Kidney (tissue), 14 donors: ENCODE data around the gene LAPTM5. TPM values are rescaled to one million over a fixed set of nuclear protein-coding genes. Genes with fewer than 3 reads are reported as not detected.
A peak's percentile ranks its signal among the peaks of the same experiment; 100 is the strongest.

Experiments
- DNase-seq, 5 donors: peaks; one replicate each; pipeline ENCODE4 v3.0.0-alpha.2; 2013 to 2020
- FAIRE-seq: peaks from 2 replicates; lab custom pipeline; 2012; peaks lifted over from hg19 to GRCh38; lab: Jason Lieb, UNC
- H3K27ac ChIP-seq, 2 donors: one replicate each; pipeline ENCODE4 v1.7.0; 2013; ENCODE audit warnings: low read depth in 2 of 2, low read length in 2 of 2, inconsistent platforms in 1 of 2
- H3K27me3 ChIP-seq: one replicate; pipeline ENCODE4 v1.7.1; 2013; ENCODE audit warnings: low read length, inconsistent platforms; ENCODE audit not compliant: control insufficient read depth, insufficient read depth
- H3K36me3 ChIP-seq, 3 donors: one replicate each; pipeline versions ENCODE4 v1.7.0 to v1.7.1; 2013; ENCODE audit warnings: low read length in 3 of 3, control low read depth in 1 of 3, inconsistent platforms in 1 of 3; ENCODE audit not compliant: insufficient read depth in 3 of 3, control insufficient read depth in 2 of 3
- H3K4me1 ChIP-seq, 3 donors: one replicate each; pipeline versions ENCODE4 v1.7.0 to v1.7.1; 2013; ENCODE audit warnings: low read length in 3 of 3, inconsistent platforms in 1 of 3, low read depth in 1 of 3; ENCODE audit not compliant: control insufficient read depth in 2 of 3, insufficient read depth in 2 of 3
- H3K4me3 ChIP-seq, 3 donors: one replicate each; pipeline versions ENCODE4 v1.7.0 to v1.8.1; 2013; ENCODE audit warnings: low read length in 3 of 3, control low read depth in 1 of 3, inconsistent platforms in 1 of 3
- H3K9ac ChIP-seq, 3 donors: one replicate each; pipeline versions ENCODE4 v1.7.0 to v1.7.1; 2013; ENCODE audit warnings: low read length in 3 of 3, control low read depth in 1 of 3, inconsistent platforms in 1 of 3
- H3K9me3 ChIP-seq, 3 donors: one replicate each; pipeline versions ENCODE4 v1.7.0 to v1.7.1; 2013; ENCODE audit warnings: low read length in 3 of 3, control low read depth in 1 of 3, inconsistent platforms in 1 of 3; ENCODE audit not compliant: control insufficient read depth in 2 of 3, insufficient read depth in 1 of 3
- intact Hi-C: fragments of 100-400 bp; cut with DNase I; formaldehyde crosslinking; loops from one replicate; pipeline ENCODE4 v1.11.1; 2022
- polyA plus RNA-seq: library from polyadenylated mRNA; stranded (reverse); fragments of 350-450 nt; fragmentation: Illumina TruSeq; extraction: RNeasy Lipid Tissue Mini Kit (QIAGEN cat#74804); gene quantifications from one replicate; pipeline ENCODE4 v1.2.3, GENCODE V29; 2014; ENCODE audit warnings: low read depth, low replicate concordance; ENCODE audit not compliant: insufficient read depth
- total RNA-seq: library from RNA; stranded (reverse); fragmentation: NEBNext Ultra II Directional; extraction: Animal tissue kit (Norgen Biotek cat#: 25700); gene quantifications from one replicate; pipeline ENCODE4 v1.2.1, GENCODE V29; 2021
- TF ChIP-seq, protein P1 (sequence below): IDR thresholded peaks from 3 replicates; pipeline ENCODE4 v1.5.1; 2012; ENCODE audit warnings: mild to moderate bottlenecking, moderate library complexity, borderline replicate concordance; ENCODE audit not compliant: insufficient read depth; ENCODE audit errors: extremely low read depth
- donor health status: control.
- donor health status: control.
- donor health status: control.
- donor health status: control.
- donor health status: control.
- donor health status: DM: yes; HTN: yes; CAD: no.
- donor health status: Normal renal cell carcinoma (clear cell type).

Gene LAPTM5
- total and polyA plus RNA-seq, 2 donors from 2014 or later = 23.5 to 108 TPM

DNA sequence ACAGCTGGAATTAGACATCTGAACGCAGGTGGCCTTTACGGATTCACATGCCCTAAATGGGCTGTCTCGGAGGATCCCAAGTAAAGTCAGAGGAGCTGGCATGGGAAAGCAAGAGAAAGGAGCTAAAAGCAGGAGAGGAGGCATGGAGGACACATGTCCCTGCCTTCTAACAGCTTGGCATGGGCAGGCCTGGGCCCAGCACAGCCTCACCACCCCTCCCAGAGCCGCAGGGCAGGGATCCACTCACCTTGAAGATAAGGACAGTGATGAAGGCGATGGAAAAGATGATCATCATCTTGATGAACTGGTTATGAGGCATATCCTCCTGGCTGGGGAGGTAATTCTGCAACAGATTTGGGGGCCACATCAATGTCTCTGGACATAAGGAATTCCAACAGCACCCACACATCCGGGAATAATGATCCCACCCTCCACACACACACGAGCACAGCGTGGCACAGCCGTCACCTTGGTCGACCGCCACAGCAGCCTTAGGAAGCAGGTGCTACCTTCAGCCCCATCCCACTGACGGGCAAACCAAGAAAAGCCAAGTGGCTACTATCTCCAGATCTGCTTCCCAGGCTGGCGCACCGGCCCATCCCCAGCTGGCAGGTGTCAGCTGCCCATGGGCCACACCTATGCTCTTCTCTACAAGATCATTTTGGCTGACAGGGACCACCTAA is 20.1 kb downstream of the LAPTM5 start:
- H3K9me3 ChIP-seq = no peaks in the 10 kb centered on the region
- H3K27ac ChIP-seq = no peak overlapping the region
- TF ChIP-seq, protein P1, sequence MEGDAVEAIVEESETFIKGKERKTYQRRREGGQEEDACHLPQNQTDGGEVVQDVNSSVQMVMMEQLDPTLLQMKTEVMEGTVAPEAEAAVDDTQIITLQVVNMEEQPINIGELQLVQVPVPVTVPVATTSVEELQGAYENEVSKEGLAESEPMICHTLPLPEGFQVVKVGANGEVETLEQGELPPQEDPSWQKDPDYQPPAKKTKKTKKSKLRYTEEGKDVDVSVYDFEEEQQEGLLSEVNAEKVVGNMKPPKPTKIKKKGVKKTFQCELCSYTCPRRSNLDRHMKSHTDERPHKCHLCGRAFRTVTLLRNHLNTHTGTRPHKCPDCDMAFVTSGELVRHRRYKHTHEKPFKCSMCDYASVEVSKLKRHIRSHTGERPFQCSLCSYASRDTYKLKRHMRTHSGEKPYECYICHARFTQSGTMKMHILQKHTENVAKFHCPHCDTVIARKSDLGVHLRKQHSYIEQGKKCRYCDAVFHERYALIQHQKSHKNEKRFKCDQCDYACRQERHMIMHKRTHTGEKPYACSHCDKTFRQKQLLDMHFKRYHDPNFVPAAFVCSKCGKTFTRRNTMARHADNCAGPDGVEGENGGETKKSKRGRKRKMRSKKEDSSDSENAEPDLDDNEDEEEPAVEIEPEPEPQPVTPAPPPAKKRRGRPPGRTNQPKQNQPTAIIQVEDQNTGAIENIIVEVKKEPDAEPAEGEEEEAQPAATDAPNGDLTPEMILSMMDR = no peak
- no peak overlapping the region for H3K4me3 ChIP-seq
- H3K36me3 ChIP-seq = no peaks in the 10 kb centered on the region
- no peaks in the 10 kb centered on the region for H3K27me3 ChIP-seq
- FAIRE-seq = no peak
- intact Hi-C loops = no loop called here
- DNase-seq = peak in 1 of 5 donors; percentile 51
- no peak overlapping the region for H3K9ac ChIP-seq
- no peaks in the 10 kb centered on the region for H3K4me1 ChIP-seq

DNA sequence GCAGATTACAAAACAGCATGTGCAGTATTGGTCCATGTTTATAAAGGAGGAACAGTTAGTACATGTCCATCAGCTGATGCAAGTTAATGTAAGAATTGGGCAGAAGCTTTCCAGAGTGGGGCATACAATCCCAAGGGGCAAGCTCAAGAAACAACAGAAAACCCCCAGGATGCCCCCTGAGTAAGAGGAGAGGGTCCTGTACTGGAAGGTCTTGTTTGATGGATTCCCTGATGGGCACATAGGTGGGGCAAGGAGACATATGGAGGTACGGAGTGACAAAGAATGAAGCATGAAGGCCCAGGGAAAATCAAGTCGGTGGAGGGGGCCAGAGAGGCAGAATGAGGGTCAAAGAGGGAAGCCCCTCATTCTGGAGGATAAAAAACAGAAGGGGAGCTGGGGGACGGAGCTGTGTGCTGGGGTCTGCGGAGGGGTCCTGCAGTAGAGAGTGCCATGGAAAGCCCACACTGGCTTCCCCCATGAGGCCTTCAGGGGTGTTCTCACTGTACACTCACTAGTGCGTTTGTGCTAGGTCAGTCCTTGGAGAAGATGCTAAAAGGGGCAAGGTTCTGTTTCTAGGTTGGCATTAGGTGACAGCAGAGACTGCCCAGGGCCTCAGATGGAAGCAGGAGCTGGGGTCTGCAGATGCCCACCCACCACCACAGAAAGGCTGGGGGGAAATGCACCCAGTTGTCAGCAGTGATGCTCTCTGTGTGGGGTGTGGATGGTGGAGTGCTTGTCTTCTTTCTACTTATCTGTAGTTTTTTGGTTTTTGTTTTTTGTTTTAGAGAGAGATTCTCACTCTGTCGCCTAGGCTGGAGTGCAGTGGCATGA is 21.7 kb downstream of the LAPTM5 start:
- Histone ChIP-seq H3K27me3 (no peaks in the 10 kb centered on the region), H3K9me3 (no peaks in the 10 kb centered on the region), H3K9ac (no peak overlapping the region), H3K27ac (no peak overlapping the region), H3K4me1 (peaks cover 0 to 1% (median 0%) of the 10 kb centered on the region in 3 donors), H3K4me3 (no peak overlapping the region), H3K36me3 (no peaks in the 10 kb centered on the region)
- peak in 1 of 5 donors; percentile 30 for DNase-seq
- FAIRE-seq = no peak
- intact Hi-C loops = no loop called here
- TF ChIP-seq, protein P1 = no peak

DNA sequence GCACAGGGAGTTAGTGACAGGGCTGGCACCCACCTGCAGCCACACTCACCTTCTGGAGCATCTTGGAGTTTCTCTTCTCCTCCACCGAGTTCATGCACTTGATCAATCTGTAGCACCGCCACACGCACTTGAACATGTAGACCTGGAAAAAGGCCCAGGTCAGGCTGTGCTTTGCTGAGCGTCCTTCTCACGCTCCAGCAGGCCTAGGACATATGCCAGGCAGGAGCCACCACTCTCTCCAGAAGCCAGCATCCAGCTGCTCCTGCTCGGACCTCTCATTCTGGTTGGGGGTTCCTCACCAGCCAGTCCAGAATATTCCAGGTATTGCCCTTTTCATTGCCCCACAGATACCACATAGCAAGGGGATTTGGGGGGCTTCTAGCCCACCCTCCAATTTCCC is 22.4 kb downstream of the LAPTM5 start:
- H3K9ac ChIP-seq = no peak overlapping the region
- H3K4me1 ChIP-seq = peaks cover 0 to 3% (median 3%) of the 10 kb centered on the region in 3 donors
- FAIRE-seq (no peak), DNase-seq (peak in 1 of 5 donors; percentile 41)
- no peak overlapping the region for H3K4me3 ChIP-seq
- no peak overlapping the region for H3K27ac ChIP-seq
- no peaks in the 10 kb centered on the region for H3K27me3 ChIP-seq
- no peaks in the 10 kb centered on the region for H3K9me3 ChIP-seq
- TF ChIP-seq, protein P1 = no peak
- intact Hi-C loops = no loop called here
- H3K36me3 ChIP-seq = no peaks in the 10 kb centered on the region
